Uterus (tissue), 2 donors: ENCODE data around the gene MTPN.

Source experiments
- POLR2A ChIP-seq, 2 donors: fragments of 450-650 bp; IDR thresholded peaks; one replicate each; pipeline ENCODE4 v1.6.1; 2016; ENCODE audit warnings: antibody characterized with exemption in 2 of 2, mild to moderate bottlenecking in 1 of 2, moderate library complexity in 1 of 2
- TF ChIP-seq, protein P1 (sequence below), 4 experiments: fragments of 200-600 bp in 2 of 4; fragments of 450-650 bp in 2 of 4; sonication (generic) in 2 of 4; IDR thresholded peaks; one replicate each; pipeline ENCODE4 v1.5.1; 2016 to 2019; ENCODE audit warnings: antibody characterized with exemption in 4 of 4, mild to moderate bottlenecking in 2 of 4, moderate library complexity in 1 of 4

GRCh38 chr7:135962802-135963201, 14.4 kb downstream of the MTPN start:
- TF ChIP-seq, protein P1, sequence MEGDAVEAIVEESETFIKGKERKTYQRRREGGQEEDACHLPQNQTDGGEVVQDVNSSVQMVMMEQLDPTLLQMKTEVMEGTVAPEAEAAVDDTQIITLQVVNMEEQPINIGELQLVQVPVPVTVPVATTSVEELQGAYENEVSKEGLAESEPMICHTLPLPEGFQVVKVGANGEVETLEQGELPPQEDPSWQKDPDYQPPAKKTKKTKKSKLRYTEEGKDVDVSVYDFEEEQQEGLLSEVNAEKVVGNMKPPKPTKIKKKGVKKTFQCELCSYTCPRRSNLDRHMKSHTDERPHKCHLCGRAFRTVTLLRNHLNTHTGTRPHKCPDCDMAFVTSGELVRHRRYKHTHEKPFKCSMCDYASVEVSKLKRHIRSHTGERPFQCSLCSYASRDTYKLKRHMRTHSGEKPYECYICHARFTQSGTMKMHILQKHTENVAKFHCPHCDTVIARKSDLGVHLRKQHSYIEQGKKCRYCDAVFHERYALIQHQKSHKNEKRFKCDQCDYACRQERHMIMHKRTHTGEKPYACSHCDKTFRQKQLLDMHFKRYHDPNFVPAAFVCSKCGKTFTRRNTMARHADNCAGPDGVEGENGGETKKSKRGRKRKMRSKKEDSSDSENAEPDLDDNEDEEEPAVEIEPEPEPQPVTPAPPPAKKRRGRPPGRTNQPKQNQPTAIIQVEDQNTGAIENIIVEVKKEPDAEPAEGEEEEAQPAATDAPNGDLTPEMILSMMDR (IDR thresholded peaks at IDR 0.05), result no peak
- no peak for TF ChIP-seq POLR2A (IDR thresholded peaks at IDR 0.05)
